ENCODE measurements around the gene PDGFC.

DNA sequence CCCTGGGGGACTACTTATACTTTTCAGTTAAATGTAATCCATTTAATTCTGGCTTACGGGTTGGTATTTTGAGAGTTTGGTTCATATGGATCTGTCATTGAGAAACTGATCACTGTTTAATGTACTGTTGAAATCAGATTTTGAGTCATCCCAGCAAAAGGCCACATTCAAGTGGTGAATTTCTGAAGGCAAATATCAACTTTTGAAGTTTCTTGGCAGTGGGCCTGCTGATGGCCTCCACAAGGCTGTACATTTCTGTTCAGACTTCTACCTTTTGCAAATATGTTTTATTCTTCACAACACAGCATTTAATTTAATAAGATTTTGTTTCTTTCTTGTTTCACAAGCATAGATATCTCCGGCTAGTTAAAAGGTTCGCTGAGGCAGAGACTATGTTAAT, 138.7 kb downstream of the PDGFC start:
- TF ChIP-seq, protein P1, sequence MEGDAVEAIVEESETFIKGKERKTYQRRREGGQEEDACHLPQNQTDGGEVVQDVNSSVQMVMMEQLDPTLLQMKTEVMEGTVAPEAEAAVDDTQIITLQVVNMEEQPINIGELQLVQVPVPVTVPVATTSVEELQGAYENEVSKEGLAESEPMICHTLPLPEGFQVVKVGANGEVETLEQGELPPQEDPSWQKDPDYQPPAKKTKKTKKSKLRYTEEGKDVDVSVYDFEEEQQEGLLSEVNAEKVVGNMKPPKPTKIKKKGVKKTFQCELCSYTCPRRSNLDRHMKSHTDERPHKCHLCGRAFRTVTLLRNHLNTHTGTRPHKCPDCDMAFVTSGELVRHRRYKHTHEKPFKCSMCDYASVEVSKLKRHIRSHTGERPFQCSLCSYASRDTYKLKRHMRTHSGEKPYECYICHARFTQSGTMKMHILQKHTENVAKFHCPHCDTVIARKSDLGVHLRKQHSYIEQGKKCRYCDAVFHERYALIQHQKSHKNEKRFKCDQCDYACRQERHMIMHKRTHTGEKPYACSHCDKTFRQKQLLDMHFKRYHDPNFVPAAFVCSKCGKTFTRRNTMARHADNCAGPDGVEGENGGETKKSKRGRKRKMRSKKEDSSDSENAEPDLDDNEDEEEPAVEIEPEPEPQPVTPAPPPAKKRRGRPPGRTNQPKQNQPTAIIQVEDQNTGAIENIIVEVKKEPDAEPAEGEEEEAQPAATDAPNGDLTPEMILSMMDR (IDR thresholded peaks at IDR 0.05; ENCODE audit: borderline replicate concordance, extremely low read depth, low read length, poor library complexity, severe bottlenecking) = no peak
- TF ChIP-seq EZH2 (IDR thresholded peaks at IDR 0.05; ENCODE audit: borderline replicate concordance, low read depth, low read length, severe bottlenecking) = no peak

Data from DND-41 (cell line).